Activated CD8-positive, alpha-beta memory T cell treated with anti-CD3 and anti-CD28 coated beads for 24 hours (primary cell): Measurements from ENCODE around the gene POLR3B.
"Not testable (repeated sequence)": the region's sequence is repeated elsewhere in the genome, so short reads cannot be mapped to it uniquely, and the experiment has no call there.

Experiments
- DNase-seq: peaks from one replicate; pipeline ENCODE4 v3.0.0-alpha.2; 2020

The POLR3B gene

GRCh38 chr12:106417926-106418910 is 60.7 kb downstream of the POLR3B start:
- DNase-seq: no peak

GRCh38 chr12:106418970-106419369 is 61.4 kb downstream of the POLR3B start:
- no peak for DNase-seq

- no peak for DNase-seq
Observed at GRCh38 chr12:106423291-106423690, 65.7 kb downstream of the POLR3B start.

GRCh38 chr12:106425061-106425702 is 67.6 kb downstream of the POLR3B start:
- DNase-seq: no peak

GRCh38 chr12:106427917-106428316 is 70.4 kb downstream of the POLR3B start:
- no peak for DNase-seq

GRCh38 chr12:106428384-106428783 is 70.8 kb downstream of the POLR3B start:
- DNase-seq: no peak

- no peak for DNase-seq
Observed at GRCh38 chr12:106429043-106429552, 71.5 kb downstream of the POLR3B start.

- DNase-seq: no peak
Observed at GRCh38 chr12:106429636-106430035, 72.1 kb downstream of the POLR3B start.

GRCh38 chr12:106431839-106432411 is 74.4 kb downstream of the POLR3B start:
- no peak for DNase-seq

- DNase-seq: no peak
Observed at GRCh38 chr12:106433055-106433454, 75.5 kb downstream of the POLR3B start.

GRCh38 chr12:106434526-106434925 is 77.0 kb downstream of the POLR3B start:
- DNase-seq: no peak

GRCh38 chr12:106436164-106436563 is 78.6 kb downstream of the POLR3B start:
- no peak for DNase-seq

- no peak for DNase-seq
Observed at GRCh38 chr12:106442575-106442974, 85.0 kb downstream of the POLR3B start.

GRCh38 chr12:106445053-106445452 is 87.5 kb downstream of the POLR3B start:
- no peak for DNase-seq

GRCh38 chr12:106445959-106446358 is 88.4 kb downstream of the POLR3B start:
- DNase-seq: no peak

GRCh38 chr12:106446419-106447092 is 89.0 kb downstream of the POLR3B start:
- no peak for DNase-seq

- DNase-seq: no peak
Observed at GRCh38 chr12:106452309-106452708, 94.8 kb downstream of the POLR3B start.

- DNase-seq: no peak
Observed at GRCh38 chr12:106455111-106455510, 97.6 kb downstream of the POLR3B start.

- DNase-seq: no peak
Observed at GRCh38 chr12:106459124-106459523, 101.6 kb downstream of the POLR3B start.

- DNase-seq: no peak
Observed at GRCh38 chr12:106459534-106459933, 102.0 kb downstream of the POLR3B start.

- no peak for DNase-seq
Observed at GRCh38 chr12:106461730-106462129, 104.2 kb downstream of the POLR3B start.

GRCh38 chr12:106465605-106466004 is 108.1 kb downstream of the POLR3B start:
- not testable (repeated sequence) for DNase-seq

- DNase-seq: not testable (repeated sequence)
Observed at GRCh38 chr12:106475662-106476061, 118.1 kb downstream of the POLR3B start.
